HG02571 (cell line): ENCODE measurements around the gene RSU1.

Experiments used
- ATAC-seq: cut with Tn5 transposase; IDR thresholded peaks from one replicate; pipeline ENCODE4 v1.9.1; 2021; ENCODE audit warnings: mild to moderate bottlenecking, moderate library complexity; ENCODE audit not compliant: unreplicated experiment

The RSU1 gene

GRCh38 chr10:16745061-16745460 lies 72.2 kb downstream of the RSU1 start:
- no peak for ATAC-seq

GRCh38 chr10:16742165-16742960 lies 74.9 kb downstream of the RSU1 start:
- no peak for ATAC-seq

GRCh38 chr10:16741540-16741939 lies 75.7 kb downstream of the RSU1 start:
- ATAC-seq = no peak

- ATAC-seq = no peak
Observed at GRCh38 chr10:16737420-16737819, 79.8 kb downstream of the RSU1 start.

- ATAC-seq = no peak
Observed at GRCh38 chr10:16735671-16736070, 81.6 kb downstream of the RSU1 start.

- ATAC-seq = no peak
Observed at GRCh38 chr10:16732376-16732775, 84.8 kb downstream of the RSU1 start.

- no peak for ATAC-seq
Observed at GRCh38 chr10:16728266-16728665, 89.0 kb downstream of the RSU1 start.

GRCh38 chr10:16727666-16728065 lies 89.6 kb downstream of the RSU1 start:
- ATAC-seq = no peak

GRCh38 chr10:16724509-16724908 lies 92.7 kb downstream of the RSU1 start:
- no peak for ATAC-seq

- no peak for ATAC-seq
Observed at GRCh38 chr10:16720812-16721211, 96.4 kb downstream of the RSU1 start.

- no peak for ATAC-seq
Observed at GRCh38 chr10:16717622-16718395, 99.4 kb downstream of the RSU1 start.

GRCh38 chr10:16716051-16716450 lies 101.2 kb downstream of the RSU1 start:
- no peak for ATAC-seq

- no peak for ATAC-seq
Observed at GRCh38 chr10:16713290-16713689, 103.9 kb downstream of the RSU1 start.

GRCh38 chr10:16712883-16713282 lies 104.3 kb downstream of the RSU1 start:
- ATAC-seq = no peak

- no peak for ATAC-seq
Observed at GRCh38 chr10:16700331-16700730, 116.9 kb downstream of the RSU1 start.

- ATAC-seq = no peak
Observed at GRCh38 chr10:16699435-16700057, 117.7 kb downstream of the RSU1 start.

GRCh38 chr10:16698461-16698860 lies 118.8 kb downstream of the RSU1 start:
- ATAC-seq = no peak

GRCh38 chr10:16690417-16690816 lies 126.8 kb downstream of the RSU1 start:
- ATAC-seq = no peak

GRCh38 chr10:16689696-16690095 lies 127.5 kb downstream of the RSU1 start:
- ATAC-seq = no peak

- ATAC-seq = no peak
Observed at GRCh38 chr10:16689227-16689626, 128.0 kb downstream of the RSU1 start.

GRCh38 chr10:16686054-16686902 lies 130.9 kb downstream of the RSU1 start:
- ATAC-seq = no peak
